Prostate gland (tissue), 2 donors: Measurements from ENCODE around the gene DLK1.

Source experiments
- POLR2A ChIP-seq: fragments of 450-650 bp; IDR thresholded peaks from one replicate; pipeline ENCODE4 v1.6.1; 2016; ENCODE audit warnings: antibody characterized with exemption, mild to moderate bottlenecking
- POLR2AphosphoS5 ChIP-seq: sonication (generic); formaldehyde crosslinking; IDR thresholded peaks from one replicate; pipeline ENCODE4 v1.6.1; 2017; ENCODE audit warnings: antibody characterized with exemption
- TF ChIP-seq, protein P1 (sequence below), 4 experiments: fragments of 200-600 bp in 2 of 4; fragments of 450-650 bp in 2 of 4; sonication (generic) in 2 of 4; IDR thresholded peaks; 1 replicate in 3 of 4; 2 replicates in 1 of 4; pipeline ENCODE4 v1.5.1; 2016 to 2019; ENCODE audit warnings: antibody characterized with exemption in 4 of 4, mild to moderate bottlenecking in 2 of 4, moderate library complexity in 2 of 4

DNA sequence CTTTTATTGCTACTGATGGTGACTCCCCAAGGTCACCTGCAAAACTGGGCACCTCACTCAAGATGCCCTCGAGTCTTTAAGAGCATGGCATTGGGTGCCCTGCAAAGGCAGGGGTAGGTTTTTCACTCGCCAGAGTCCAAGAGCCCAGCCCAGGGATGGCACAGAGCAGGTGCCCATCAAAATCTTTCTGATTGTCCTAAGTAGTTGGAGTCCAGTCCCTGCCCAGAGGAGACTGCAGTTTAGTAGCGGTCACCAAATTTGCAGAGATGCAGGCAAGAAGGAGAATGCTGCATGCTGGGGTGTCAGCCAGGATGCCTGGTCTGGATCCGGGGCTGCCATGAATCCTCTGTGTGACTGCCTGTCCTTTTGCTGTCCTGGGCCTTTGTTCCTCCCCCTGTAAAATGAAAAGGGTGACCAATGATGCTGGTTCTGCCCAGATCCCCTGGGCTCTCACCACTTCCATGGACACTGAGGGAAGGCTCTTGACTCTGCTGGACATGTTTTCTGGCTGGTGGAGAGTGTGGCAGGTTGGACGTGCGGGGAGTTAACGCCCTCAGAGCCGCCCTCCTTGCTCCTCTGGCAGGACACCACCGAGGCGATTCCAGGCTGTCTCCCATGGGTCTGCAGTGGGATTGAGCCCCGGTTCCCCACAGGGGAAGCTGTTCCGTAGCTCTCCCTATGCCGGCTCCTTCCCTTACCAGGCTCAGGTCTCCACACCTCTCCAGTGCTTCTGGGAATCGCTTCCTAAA, 41.3 kb downstream of the DLK1 start:
- TF ChIP-seq, protein P1, sequence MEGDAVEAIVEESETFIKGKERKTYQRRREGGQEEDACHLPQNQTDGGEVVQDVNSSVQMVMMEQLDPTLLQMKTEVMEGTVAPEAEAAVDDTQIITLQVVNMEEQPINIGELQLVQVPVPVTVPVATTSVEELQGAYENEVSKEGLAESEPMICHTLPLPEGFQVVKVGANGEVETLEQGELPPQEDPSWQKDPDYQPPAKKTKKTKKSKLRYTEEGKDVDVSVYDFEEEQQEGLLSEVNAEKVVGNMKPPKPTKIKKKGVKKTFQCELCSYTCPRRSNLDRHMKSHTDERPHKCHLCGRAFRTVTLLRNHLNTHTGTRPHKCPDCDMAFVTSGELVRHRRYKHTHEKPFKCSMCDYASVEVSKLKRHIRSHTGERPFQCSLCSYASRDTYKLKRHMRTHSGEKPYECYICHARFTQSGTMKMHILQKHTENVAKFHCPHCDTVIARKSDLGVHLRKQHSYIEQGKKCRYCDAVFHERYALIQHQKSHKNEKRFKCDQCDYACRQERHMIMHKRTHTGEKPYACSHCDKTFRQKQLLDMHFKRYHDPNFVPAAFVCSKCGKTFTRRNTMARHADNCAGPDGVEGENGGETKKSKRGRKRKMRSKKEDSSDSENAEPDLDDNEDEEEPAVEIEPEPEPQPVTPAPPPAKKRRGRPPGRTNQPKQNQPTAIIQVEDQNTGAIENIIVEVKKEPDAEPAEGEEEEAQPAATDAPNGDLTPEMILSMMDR (IDR thresholded peaks at IDR 0.05), result no peak
- TF ChIP-seq POLR2A (no peak), POLR2AphosphoS5 (no peak)
